ENCODE data around the gene ATG16L2.

ATG16L2 gene

GRCh38 chr11:72832301-72833082, 18.3 kb downstream of the ATG16L2 start:
- H3K9me3 ChIP-seq (ENCODE audit: control insufficient read depth, insufficient read depth, low read depth, low read length): no peaks in the 10 kb centered on the region
- TF ChIP-seq ZNF785 (tag by site-specific recombination; IDR thresholded peaks at IDR 0.05) (no peak), ZNF555 (tag by site-specific recombination; conservative IDR thresholded peaks at IDR 0.05) (no peak), ZNF341 (tag by site-specific recombination; IDR thresholded peaks at IDR 0.05; ENCODE audit: low read depth) (peak; percentile 27; the same call in 1 of the 2 replicates), ZNF621 (tag by site-specific recombination; IDR thresholded peaks at IDR 0.05) (no peak), ZNF140 (tag by site-specific recombination; IDR thresholded peaks at IDR 0.05) (no peak)
- TF ChIP-seq, protein P1, sequence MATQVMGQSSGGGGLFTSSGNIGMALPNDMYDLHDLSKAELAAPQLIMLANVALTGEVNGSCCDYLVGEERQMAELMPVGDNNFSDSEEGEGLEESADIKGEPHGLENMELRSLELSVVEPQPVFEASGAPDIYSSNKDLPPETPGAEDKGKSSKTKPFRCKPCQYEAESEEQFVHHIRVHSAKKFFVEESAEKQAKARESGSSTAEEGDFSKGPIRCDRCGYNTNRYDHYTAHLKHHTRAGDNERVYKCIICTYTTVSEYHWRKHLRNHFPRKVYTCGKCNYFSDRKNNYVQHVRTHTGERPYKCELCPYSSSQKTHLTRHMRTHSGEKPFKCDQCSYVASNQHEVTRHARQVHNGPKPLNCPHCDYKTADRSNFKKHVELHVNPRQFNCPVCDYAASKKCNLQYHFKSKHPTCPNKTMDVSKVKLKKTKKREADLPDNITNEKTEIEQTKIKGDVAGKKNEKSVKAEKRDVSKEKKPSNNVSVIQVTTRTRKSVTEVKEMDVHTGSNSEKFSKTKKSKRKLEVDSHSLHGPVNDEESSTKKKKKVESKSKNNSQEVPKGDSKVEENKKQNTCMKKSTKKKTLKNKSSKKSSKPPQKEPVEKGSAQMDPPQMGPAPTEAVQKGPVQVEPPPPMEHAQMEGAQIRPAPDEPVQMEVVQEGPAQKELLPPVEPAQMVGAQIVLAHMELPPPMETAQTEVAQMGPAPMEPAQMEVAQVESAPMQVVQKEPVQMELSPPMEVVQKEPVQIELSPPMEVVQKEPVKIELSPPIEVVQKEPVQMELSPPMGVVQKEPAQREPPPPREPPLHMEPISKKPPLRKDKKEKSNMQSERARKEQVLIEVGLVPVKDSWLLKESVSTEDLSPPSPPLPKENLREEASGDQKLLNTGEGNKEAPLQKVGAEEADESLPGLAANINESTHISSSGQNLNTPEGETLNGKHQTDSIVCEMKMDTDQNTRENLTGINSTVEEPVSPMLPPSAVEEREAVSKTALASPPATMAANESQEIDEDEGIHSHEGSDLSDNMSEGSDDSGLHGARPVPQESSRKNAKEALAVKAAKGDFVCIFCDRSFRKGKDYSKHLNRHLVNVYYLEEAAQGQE (tag by site-specific recombination; IDR thresholded peaks at IDR 0.05): no peak
- H3K4me1 ChIP-seq (ENCODE audit: control insufficient read depth, insufficient read depth, low read length): no peaks in the 10 kb centered on the region
- ChIA-PET CTCF (interaction anchor here (0.5 to 6.2 kb wide), 15 partner anchors 8 to 356 kb away, joined by 3 to 50 read pairs (median 4); no protein-coding TSS in a partner anchor), POLR2A (interaction anchor here (0.6 kb wide), 1 partner anchor 110 kb away, joined by 4 read pairs; no protein-coding TSS in a partner anchor)
- H3K27ac ChIP-seq (ENCODE audit: extremely low read depth, low read depth, low read length): no peak overlapping the region
- H3K4me3 ChIP-seq (ENCODE audit: low read depth, low read length): no peak overlapping the region
- H3K36me3 ChIP-seq (ENCODE audit: control insufficient read depth in 2 of 2, insufficient read depth in 1 of 2, low read length in 2 of 2): peaks cover 0 to 10% of the 10 kb centered on the region in 2 experiments; a peak in 1 of 3 replicates

DNA sequence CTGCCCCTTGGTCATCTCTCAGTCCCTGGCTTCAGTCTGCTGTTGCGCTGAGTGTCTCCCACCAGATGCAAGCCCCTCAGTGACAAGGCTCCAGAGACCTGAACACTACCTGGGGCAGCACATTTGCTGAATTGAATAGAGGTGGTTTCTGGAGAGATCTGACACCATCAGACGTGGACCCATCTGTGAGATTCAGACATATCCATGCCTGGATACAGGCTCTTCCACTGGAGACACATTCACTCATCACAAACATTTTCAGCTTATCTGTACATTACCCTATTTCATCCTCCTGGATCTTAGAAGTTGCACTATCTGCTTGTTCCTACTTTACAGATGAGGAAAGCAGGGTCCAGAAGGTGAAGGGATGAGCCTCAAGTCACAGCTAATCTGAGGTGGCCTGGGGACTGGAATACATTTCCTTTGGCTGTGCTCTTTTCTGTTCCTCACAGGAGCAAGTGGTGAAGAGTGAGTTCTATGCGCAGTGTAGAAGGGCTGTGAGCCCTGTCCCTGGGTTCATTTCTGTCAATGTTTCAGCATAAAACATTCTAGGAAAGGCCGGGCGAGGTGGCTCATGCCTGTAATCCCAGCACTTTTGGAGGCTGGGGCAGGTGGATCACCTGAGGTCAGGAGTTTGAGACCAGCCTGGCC, 19.0 kb downstream of the ATG16L2 start:
- H3K36me3 ChIP-seq (ENCODE audit: control insufficient read depth in 2 of 2, insufficient read depth in 1 of 2, low read length in 2 of 2): peaks cover 0 to 16% of the 10 kb centered on the region in 2 experiments; a peak in 1 of 3 replicates
- TF ChIP-seq, protein P2, sequence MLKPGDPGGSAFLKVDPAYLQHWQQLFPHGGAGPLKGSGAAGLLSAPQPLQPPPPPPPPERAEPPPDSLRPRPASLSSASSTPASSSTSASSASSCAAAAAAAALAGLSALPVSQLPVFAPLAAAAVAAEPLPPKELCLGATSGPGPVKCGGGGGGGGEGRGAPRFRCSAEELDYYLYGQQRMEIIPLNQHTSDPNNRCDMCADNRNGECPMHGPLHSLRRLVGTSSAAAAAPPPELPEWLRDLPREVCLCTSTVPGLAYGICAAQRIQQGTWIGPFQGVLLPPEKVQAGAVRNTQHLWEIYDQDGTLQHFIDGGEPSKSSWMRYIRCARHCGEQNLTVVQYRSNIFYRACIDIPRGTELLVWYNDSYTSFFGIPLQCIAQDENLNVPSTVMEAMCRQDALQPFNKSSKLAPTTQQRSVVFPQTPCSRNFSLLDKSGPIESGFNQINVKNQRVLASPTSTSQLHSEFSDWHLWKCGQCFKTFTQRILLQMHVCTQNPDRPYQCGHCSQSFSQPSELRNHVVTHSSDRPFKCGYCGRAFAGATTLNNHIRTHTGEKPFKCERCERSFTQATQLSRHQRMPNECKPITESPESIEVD (tag by site-specific recombination; IDR thresholded peaks at IDR 0.05): no peak
- TF ChIP-seq ZFP69B (tag by site-specific recombination; IDR thresholded peaks at IDR 0.05) (no peak), MZF1 (tag by site-specific recombination; IDR thresholded peaks at IDR 0.05; ENCODE audit: borderline replicate concordance) (no peak), ZNF394 (tag by site-specific recombination; IDR thresholded peaks at IDR 0.05; ENCODE audit: borderline replicate concordance) (no peak), ZSCAN5A (tag by site-specific recombination; IDR thresholded peaks at IDR 0.05) (no peak), SP3 (tag by site-specific recombination; IDR thresholded peaks at IDR 0.05) (no peak), ZNF311 (tag by site-specific recombination; IDR thresholded peaks at IDR 0.05; ENCODE audit: borderline replicate concordance) (no peak), ZNF830 (tag by site-specific recombination; IDR thresholded peaks at IDR 0.05; ENCODE audit: low read depth) (no peak), ATF2 (tag by site-specific recombination; IDR thresholded peaks at IDR 0.05; ENCODE audit: low read depth) (no peak), ZNF585B (tag by site-specific recombination; IDR thresholded peaks at IDR 0.05) (no peak)
- TF ChIP-seq, protein P1 (tag by site-specific recombination; IDR thresholded peaks at IDR 0.05): no peak
- H3K4me1 ChIP-seq (ENCODE audit: control insufficient read depth, insufficient read depth, low read length): no peaks in the 10 kb centered on the region
- POLR2A ChIA-PET: no interaction called here
- H3K27ac ChIP-seq (ENCODE audit: extremely low read depth, low read depth, low read length): no peak overlapping the region
- H3K9me3 ChIP-seq (ENCODE audit: control insufficient read depth, insufficient read depth, low read depth, low read length): no peaks in the 10 kb centered on the region
- no peak overlapping the region for H3K4me3 ChIP-seq (ENCODE audit: low read depth, low read length)
- CTCF ChIA-PET: interaction anchor here (0.5 to 6.2 kb wide), 5 partner anchors 17 to 351 kb away, joined by 3 to 50 read pairs (median 4); no protein-coding TSS in a partner anchor

Data from HEK293 (cell line).